Sigmoid colon (tissue), 7 donors: ENCODE results near the gene POLN. TPM values are rescaled to one million over a fixed set of nuclear protein-coding genes. Genes with fewer than 3 reads are reported as not detected.
A peak's percentile ranks its signal among the peaks of the same experiment; 100 is the strongest.

Source experiments
- DNase-seq: peaks from one replicate; pipeline ENCODE4 v3.0.0-alpha.2; 2019
- H3K27ac ChIP-seq, 4 donors: fragments of 200-600 bp; sonication (generic); one replicate each; pipeline ENCODE4 v1.5.1; 2016 to 2019; ENCODE audit warnings: mild to moderate bottlenecking in 1 of 4
- H3K27me3 ChIP-seq, 3 donors: fragments of 200-600 bp; sonication (generic); one replicate each; pipeline ENCODE4 v1.5.1; 2019; ENCODE audit warnings: mild to moderate bottlenecking in 1 of 3
- H3K36me3 ChIP-seq, 4 donors: fragments of 200-600 bp; sonication (generic); one replicate each; pipeline ENCODE4 v1.5.1; 2016 to 2019
- H3K4me1 ChIP-seq, 4 donors: fragments of 200-600 bp; sonication (generic); one replicate each; pipeline ENCODE4 v1.5.1; 2017 to 2019
- H3K4me3 ChIP-seq, 4 donors: fragments of 200-600 bp; sonication (generic); one replicate each; pipeline ENCODE4 v1.5.1; 2017 to 2019; ENCODE audit warnings: mild to moderate bottlenecking in 2 of 4, moderate library complexity in 1 of 4
- H3K9me3 ChIP-seq, 4 donors: fragments of 200-600 bp in 3 of 4; sonication (generic) in 3 of 4; one replicate each; pipeline versions ENCODE4 v1.5.1 to v1.6.1; 2013 to 2019
- EP300 ChIP-seq, 4 donors: sonication (generic); formaldehyde crosslinking; IDR thresholded peaks; one replicate each; pipeline ENCODE4 v1.6.1; 2017; ENCODE audit warnings: antibody characterized with exemption in 4 of 4
- POLR2A ChIP-seq, 2 donors: fragments of 450-650 bp; IDR thresholded peaks; one replicate each; pipeline ENCODE4 v1.6.1; 2016; ENCODE audit warnings: antibody characterized with exemption in 2 of 2, mild to moderate bottlenecking in 2 of 2, moderate library complexity in 2 of 2
- POLR2AphosphoS5 ChIP-seq, 4 donors: sonication (generic); formaldehyde crosslinking; IDR thresholded peaks; one replicate each; pipeline ENCODE4 v1.6.1; 2017; ENCODE audit warnings: antibody characterized with exemption in 4 of 4
- WGBS, 2 donors: extraction: QIAGEN DNeasy Blood & Tissue Kit; methylation state at CpG; one replicate each; pipeline ENCODE4 v1.1.7; 2013; 5-methylcytosine and 5-hydroxymethylcytosine counted together
- intact Hi-C: fragments of 100-400 bp; cut with DNase I; formaldehyde crosslinking; loops from one replicate; pipeline ENCODE4 v1.15.1; 2023
- polyA plus RNA-seq, 3 donors: library from polyadenylated mRNA; stranded (reverse); fragments of 200-250 nt; gene quantifications; one replicate each; pipeline ENCODE4 v1.2.3, GENCODE V29; 2013
- total RNA-seq, 4 donors: library from RNA; depleted of rRNA; stranded (reverse); fragments of >200 nt; gene quantifications; one replicate each; pipeline ENCODE4 v1.1.0, GENCODE V29; 2016
- TF ChIP-seq, protein P1 (sequence below), 4 experiments: fragments of 450-650 bp in 3 of 4; fragments of 200-600 bp in 1 of 4; IDR thresholded peaks; one replicate each; pipeline ENCODE4 v1.5.1; 2016 to 2019; ENCODE audit warnings: antibody characterized with exemption in 4 of 4, mild to moderate bottlenecking in 3 of 4, moderate library complexity in 2 of 4
- donor health status: healthy with polysubstance abuse.
- donor health status: Bipolar disorder and iron deficiency.
- donor health status: healthy.

Gene POLN
- total and polyA plus RNA-seq, 7 donors = 0.60 to 9.4 (median 2.0) TPM; not detected in 1

- TF ChIP-seq, protein P1, sequence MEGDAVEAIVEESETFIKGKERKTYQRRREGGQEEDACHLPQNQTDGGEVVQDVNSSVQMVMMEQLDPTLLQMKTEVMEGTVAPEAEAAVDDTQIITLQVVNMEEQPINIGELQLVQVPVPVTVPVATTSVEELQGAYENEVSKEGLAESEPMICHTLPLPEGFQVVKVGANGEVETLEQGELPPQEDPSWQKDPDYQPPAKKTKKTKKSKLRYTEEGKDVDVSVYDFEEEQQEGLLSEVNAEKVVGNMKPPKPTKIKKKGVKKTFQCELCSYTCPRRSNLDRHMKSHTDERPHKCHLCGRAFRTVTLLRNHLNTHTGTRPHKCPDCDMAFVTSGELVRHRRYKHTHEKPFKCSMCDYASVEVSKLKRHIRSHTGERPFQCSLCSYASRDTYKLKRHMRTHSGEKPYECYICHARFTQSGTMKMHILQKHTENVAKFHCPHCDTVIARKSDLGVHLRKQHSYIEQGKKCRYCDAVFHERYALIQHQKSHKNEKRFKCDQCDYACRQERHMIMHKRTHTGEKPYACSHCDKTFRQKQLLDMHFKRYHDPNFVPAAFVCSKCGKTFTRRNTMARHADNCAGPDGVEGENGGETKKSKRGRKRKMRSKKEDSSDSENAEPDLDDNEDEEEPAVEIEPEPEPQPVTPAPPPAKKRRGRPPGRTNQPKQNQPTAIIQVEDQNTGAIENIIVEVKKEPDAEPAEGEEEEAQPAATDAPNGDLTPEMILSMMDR (IDR thresholded peaks at IDR 0.05) = no peak
- TF ChIP-seq POLR2A (IDR thresholded peaks at IDR 0.05) (no peak), EP300 (IDR thresholded peaks at IDR 0.05) (no peak), POLR2AphosphoS5 (IDR thresholded peaks at IDR 0.05) (no peak)
- peak overlapping the region in 1 of 4 donors; percentile 80 for H3K27ac ChIP-seq
- intact Hi-C loops = loop anchor here (5.0 to 10.0 kb wide), 3 partner anchors 100 to 493 kb away; partner anchors contain the start of genes CFAP99, TNIP2 and ZFYVE28
- WGBS, 2 donors = 67 to 87% methylated on average over 6 of the region's 6 CpGs
- H3K36me3 ChIP-seq = no peaks in the 10 kb centered on the region
- DNase-seq = peak; percentile 63
- no peaks in the 10 kb centered on the region for H3K27me3 ChIP-seq
- H3K9me3 ChIP-seq = no peaks in the 10 kb centered on the region
- H3K4me1 ChIP-seq = peaks cover 0 to 63% (median 48%) of the 10 kb centered on the region in 4 donors
- H3K4me3 ChIP-seq = no peak overlapping the region
Measured at GRCh38 chr4:2264481-2265041, 22.6 kb upstream of the POLN start.

DNA sequence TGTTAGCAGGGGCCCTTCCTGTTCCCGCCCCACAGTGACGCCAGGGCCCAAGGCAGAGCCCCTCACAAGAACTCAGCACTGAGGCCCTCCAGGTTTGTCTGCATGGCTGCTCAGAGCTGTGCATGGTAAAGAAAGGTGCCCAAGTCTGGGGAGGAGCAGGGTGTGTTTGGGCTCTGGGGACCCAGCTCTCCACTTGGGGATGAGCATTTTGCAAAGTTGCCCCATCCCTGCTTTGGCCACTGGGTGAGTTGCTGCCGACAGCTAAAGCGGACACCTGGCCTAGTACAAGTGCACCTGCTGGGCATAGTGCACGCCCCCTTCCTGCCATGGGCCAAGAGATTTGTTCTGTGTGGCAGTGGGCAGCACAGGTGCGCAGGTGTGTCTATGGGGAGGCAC, 22.0 kb upstream of the POLN start:
- 43 to 79% methylated on average over 6 of the region's 6 CpGs for WGBS, 2 donors
- Histone ChIP-seq H3K4me1 (peaks cover 0 to 69% (median 54%) of the 10 kb centered on the region in 4 donors), H3K4me3 (no peak overlapping the region), H3K36me3 (peaks cover 0 to 3% (median 0%) of the 10 kb centered on the region in 4 donors), H3K27me3 (no peaks in the 10 kb centered on the region), H3K9me3 (no peaks in the 10 kb centered on the region), H3K27ac (peak overlapping the region in 1 of 4 donors; percentile 98)
- intact Hi-C loops = loop anchor here (2.0 to 10.0 kb wide), 4 partner anchors 101 to 493 kb away; partner anchors contain the start of genes CFAP99, RNF4, TNIP2 and ZFYVE28
- no peak for TF ChIP-seq POLR2AphosphoS5 (IDR thresholded peaks at IDR 0.05)
- TF ChIP-seq, protein P1 (IDR thresholded peaks at IDR 0.05) = no peak
- TF ChIP-seq EP300 (IDR thresholded peaks at IDR 0.05) = no peak
- TF ChIP-seq POLR2A (IDR thresholded peaks at IDR 0.05) = no peak
- peak; percentile 64 for DNase-seq

- Histone ChIP-seq H3K4me1 (peaks cover 0 to 79% (median 65%) of the 10 kb centered on the region in 4 donors), H3K27ac (peak overlapping the region; percentile 93 to 99 (median 98)), H3K4me3 (peak overlapping the region; percentile 48 to 92 (median 62)), H3K9me3 (no peaks in the 10 kb centered on the region), H3K36me3 (peaks cover 0 to 7% (median 0%) of the 10 kb centered on the region in 4 donors), H3K27me3 (no peaks in the 10 kb centered on the region)
- TF ChIP-seq POLR2A (IDR thresholded peaks at IDR 0.05) (no peak), POLR2AphosphoS5 (IDR thresholded peaks at IDR 0.05) (no peak), EP300 (IDR thresholded peaks at IDR 0.05) (no peak)
- TF ChIP-seq, protein P1 (IDR thresholded peaks at IDR 0.05) = no peak
- DNase-seq = no peak
- WGBS, 2 donors = 37 to 52% methylated on average over 13 of the region's 13 CpGs
- intact Hi-C loops = loop anchor here (1.0 to 10.0 kb wide), 5 partner anchors 21 to 494 kb away; partner anchors contain the start of genes CFAP99, HAUS3, POLN and RNF4
Measured at GRCh38 chr4:2262944-2263250, 21.0 kb upstream of the POLN start.

- peak overlapping the region; percentile 96 to 99 (median 98) for H3K27ac ChIP-seq
- H3K4me1 ChIP-seq = peaks cover 0 to 85% (median 70%) of the 10 kb centered on the region in 4 donors
- intact Hi-C loops = loop anchor here (1.0 to 10.0 kb wide), 5 partner anchors 20 to 495 kb away; partner anchors contain the start of genes CFAP99, HAUS3, POLN and RNF4
- H3K4me3 ChIP-seq = peak overlapping the region; percentile 48 to 94 (median 92)
- H3K36me3 ChIP-seq = peaks cover 0 to 7% (median 0%) of the 10 kb centered on the region in 4 donors
- peak; percentile 100 for DNase-seq
- no peaks in the 10 kb centered on the region for H3K9me3 ChIP-seq
- WGBS, 2 donors = 1% methylated on average over 98 of the region's 98 CpGs
- H3K27me3 ChIP-seq = no peaks in the 10 kb centered on the region
- TF ChIP-seq EP300 (IDR thresholded peaks at IDR 0.05) (no peak), POLR2AphosphoS5 (IDR thresholded peaks at IDR 0.05) (peak; percentile 89 to 95 (median 94)), POLR2A (IDR thresholded peaks at IDR 0.05) (peak; percentile 53 to 72)
- TF ChIP-seq, protein P1 (IDR thresholded peaks at IDR 0.05) = no peak
Measured at GRCh38 chr4:2262145-2262943, 20.4 kb upstream of the POLN start.
